ES-I3 (cell line): Measurements from ENCODE around the gene PPFIBP2.
A peak's percentile ranks its signal among the peaks of the same experiment; 100 is the strongest.
"Not testable (repeated sequence)": the region's sequence is repeated elsewhere in the genome, so short reads cannot be mapped to it uniquely, and the experiment has no call there.

Source experiments
- H3K36me3 ChIP-seq: 2 replicates; pipeline ENCODE4 v1.6.1; 2013; ENCODE audit warnings: mild to moderate bottlenecking, low read length, control low read depth, moderate library complexity; ENCODE audit not compliant: insufficient read depth
- H3K4me1 ChIP-seq: 2 replicates; pipeline ENCODE4 v1.6.1; 2013; ENCODE audit warnings: mild to moderate bottlenecking, control low read depth, low read length; ENCODE audit not compliant: insufficient read depth
- H3K9ac ChIP-seq: 2 replicates; pipeline ENCODE4 v1.6.1; 2013; ENCODE audit warnings: low read depth, mild to moderate bottlenecking, low read length, moderate library complexity
- H3K9me3 ChIP-seq: 2 replicates; pipeline ENCODE4 v1.6.1; 2013; ENCODE audit warnings: mild to moderate bottlenecking, low read length, moderate library complexity; ENCODE audit not compliant: control insufficient read depth, insufficient read depth

The PPFIBP2 gene

GRCh38 chr11:7512525-7513233 is 1.1 kb upstream of the PPFIBP2 start:
- H3K9ac ChIP-seq: peak overlapping the region; percentile 94; the same call in 1 of the 2 replicates
- peaks cover 9% of the 10 kb centered on the region; the same call in 1 of the 2 replicates for H3K4me1 ChIP-seq
- H3K9me3 ChIP-seq: no peaks in the 10 kb centered on the region
- no peaks in the 10 kb centered on the region for H3K36me3 ChIP-seq

- Histone ChIP-seq H3K9ac (peak overlapping the region; percentile 94), H3K36me3 (no peaks in the 10 kb centered on the region), H3K9me3 (no peaks in the 10 kb centered on the region), H3K4me1 (peaks cover 9% of the 10 kb centered on the region; the same call in 1 of the 2 replicates)
Measured at GRCh38 chr11:7514099-7514591, 346 bp downstream of the PPFIBP2 start.

GRCh38 chr11:7515447-7515886 is 1.7 kb downstream of the PPFIBP2 start:
- no peaks in the 10 kb centered on the region for H3K36me3 ChIP-seq
- H3K9ac ChIP-seq: no peak overlapping the region
- peaks cover 9% of the 10 kb centered on the region; the same call in 1 of the 2 replicates for H3K4me1 ChIP-seq
- H3K9me3 ChIP-seq: no peaks in the 10 kb centered on the region

DNA sequence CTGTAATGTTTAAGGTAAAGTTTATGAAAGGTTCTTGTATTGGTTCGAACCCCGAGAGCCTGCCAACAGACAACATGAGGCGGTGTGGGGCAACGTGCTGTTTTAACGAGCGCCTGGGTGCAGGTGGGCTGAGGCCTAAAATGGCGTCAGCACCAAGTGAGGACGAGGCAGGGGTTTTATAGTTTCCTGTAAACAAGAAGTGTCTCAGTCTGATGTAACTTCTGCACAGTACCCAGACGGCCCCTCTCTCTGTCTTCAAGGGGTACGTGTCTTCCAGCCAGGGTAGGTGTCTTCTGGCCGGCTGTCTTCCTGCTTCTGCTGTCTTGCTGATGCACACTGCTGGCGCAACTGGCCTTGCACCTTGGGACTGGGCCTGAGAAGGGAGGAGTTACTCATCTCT is 2.7 kb downstream of the PPFIBP2 start:
- Histone ChIP-seq H3K36me3 (no peaks in the 10 kb centered on the region), H3K9ac (no peak overlapping the region), H3K9me3 (no peaks in the 10 kb centered on the region), H3K4me1 (peaks cover 9% of the 10 kb centered on the region; the same call in 1 of the 2 replicates)

- H3K9me3 ChIP-seq, H3K4me1 ChIP-seq, H3K36me3 ChIP-seq, H3K9ac ChIP-seq: not testable (repeated sequence)
Measured at GRCh38 chr11:7517743-7518142, 3.9 kb downstream of the PPFIBP2 start.

- Histone ChIP-seq H3K36me3 (no peaks in the 10 kb centered on the region), H3K4me1 (no peaks in the 10 kb centered on the region), H3K9ac (no peak overlapping the region), H3K9me3 (no peaks in the 10 kb centered on the region)
Measured at GRCh38 chr11:7518811-7519562, 5.2 kb downstream of the PPFIBP2 start.

GRCh38 chr11:7520011-7520942 is 6.5 kb downstream of the PPFIBP2 start:
- no peak overlapping the region for H3K9ac ChIP-seq
- no peaks in the 10 kb centered on the region for H3K9me3 ChIP-seq
- H3K4me1 ChIP-seq: no peaks in the 10 kb centered on the region
- H3K36me3 ChIP-seq: no peaks in the 10 kb centered on the region

GRCh38 chr11:7520981-7521487 is 7.2 kb downstream of the PPFIBP2 start:
- Histone ChIP-seq H3K9ac (no peak overlapping the region), H3K36me3 (no peaks in the 10 kb centered on the region), H3K4me1 (no peaks in the 10 kb centered on the region)

DNA sequence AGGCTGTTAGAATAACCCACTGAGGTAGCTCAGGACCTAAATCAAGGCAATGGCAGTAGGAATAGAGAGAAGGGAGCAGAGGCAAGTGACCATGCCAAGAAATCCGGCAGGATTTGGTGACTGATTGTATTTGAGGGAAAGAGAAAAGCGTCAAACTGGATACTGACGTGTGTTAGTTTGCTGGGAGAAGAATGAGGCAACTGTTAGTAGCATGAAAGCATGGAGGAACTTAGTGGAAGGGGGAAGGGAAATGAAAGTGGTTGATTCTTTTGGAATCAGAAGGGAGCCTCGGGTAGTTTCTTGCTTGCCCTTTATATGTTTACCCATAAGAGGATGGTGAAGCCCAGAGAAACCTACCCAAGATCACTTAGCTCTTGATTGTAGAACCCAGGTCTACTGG is 8.3 kb downstream of the PPFIBP2 start:
- Histone ChIP-seq H3K36me3 (no peaks in the 10 kb centered on the region), H3K4me1 (no peaks in the 10 kb centered on the region), H3K9ac (no peak overlapping the region), H3K9me3 (no peaks in the 10 kb centered on the region)

More at GRCh38 chr11:7520981-7521487, 7.2 kb downstream of the PPFIBP2 start:
- no peaks in the 10 kb centered on the region for H3K9me3 ChIP-seq

DNA sequence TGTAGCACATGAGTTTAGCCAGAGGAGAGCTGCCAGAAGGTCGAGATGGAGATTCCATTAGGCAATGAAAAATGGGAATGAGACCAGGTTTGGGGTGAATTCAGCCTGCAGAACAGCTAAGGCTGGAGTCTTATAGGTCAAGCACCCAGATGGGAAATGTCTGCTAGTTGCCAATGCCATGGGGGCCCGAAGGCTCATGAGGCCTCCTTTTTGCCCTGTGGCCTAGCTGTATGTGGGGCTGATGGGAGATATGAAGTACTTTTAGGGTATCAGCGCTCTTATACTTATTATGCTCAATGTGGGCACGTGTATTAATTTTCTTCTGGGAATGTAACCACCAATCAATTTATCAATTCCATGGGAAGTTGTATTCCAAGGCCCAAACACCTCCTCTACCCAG is 8.7 kb downstream of the PPFIBP2 start:
- H3K36me3 ChIP-seq: no peaks in the 10 kb centered on the region
- no peak overlapping the region for H3K9ac ChIP-seq
- no peaks in the 10 kb centered on the region for H3K9me3 ChIP-seq
- no peaks in the 10 kb centered on the region for H3K4me1 ChIP-seq

DNA sequence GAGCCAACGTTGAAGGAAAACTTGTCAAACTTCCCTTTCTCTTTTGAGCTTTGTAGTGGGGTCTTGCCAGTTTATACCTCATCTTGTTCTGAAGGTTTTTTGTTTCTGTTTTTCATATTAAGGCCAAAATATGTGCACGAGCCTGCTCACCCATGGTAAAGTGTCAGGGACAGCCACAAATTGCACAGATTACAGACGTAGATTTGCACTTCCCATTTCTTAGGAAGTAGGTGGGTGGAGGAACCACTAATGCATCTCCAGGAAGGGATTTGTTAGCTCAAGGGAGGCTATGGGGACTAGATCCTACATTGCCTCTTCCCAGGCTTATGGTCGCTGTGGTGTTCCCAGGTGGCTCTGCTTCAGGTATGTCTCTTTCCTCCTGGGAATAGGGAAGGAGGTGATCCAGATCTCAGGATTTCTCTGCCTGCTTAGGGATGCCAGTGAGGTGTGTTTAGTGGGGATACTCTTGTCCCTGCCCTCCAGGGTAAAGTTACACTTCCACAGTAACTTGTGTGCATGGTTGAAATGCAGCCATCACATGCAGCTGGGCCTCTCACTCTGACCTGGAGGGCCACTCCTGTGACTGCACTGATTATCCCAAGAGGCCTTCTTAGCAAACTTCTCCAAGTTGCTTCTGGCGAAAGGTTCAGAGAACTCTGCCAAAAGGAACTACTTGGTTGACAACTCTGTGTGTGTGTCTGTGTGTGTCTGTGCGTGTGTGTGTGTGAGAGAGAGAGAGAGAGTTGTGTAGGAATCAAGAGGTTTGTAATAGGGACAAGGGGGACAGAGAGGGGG is 9.8 kb downstream of the PPFIBP2 start:
- H3K36me3 ChIP-seq: no peaks in the 10 kb centered on the region
- H3K9ac ChIP-seq: no peak overlapping the region
- no peaks in the 10 kb centered on the region for H3K4me1 ChIP-seq
- no peaks in the 10 kb centered on the region for H3K9me3 ChIP-seq

GRCh38 chr11:7524462-7525235 is 10.8 kb downstream of the PPFIBP2 start:
- H3K36me3 ChIP-seq: no peaks in the 10 kb centered on the region
- no peak overlapping the region for H3K9ac ChIP-seq
- no peaks in the 10 kb centered on the region for H3K4me1 ChIP-seq
- no peaks in the 10 kb centered on the region for H3K9me3 ChIP-seq

DNA sequence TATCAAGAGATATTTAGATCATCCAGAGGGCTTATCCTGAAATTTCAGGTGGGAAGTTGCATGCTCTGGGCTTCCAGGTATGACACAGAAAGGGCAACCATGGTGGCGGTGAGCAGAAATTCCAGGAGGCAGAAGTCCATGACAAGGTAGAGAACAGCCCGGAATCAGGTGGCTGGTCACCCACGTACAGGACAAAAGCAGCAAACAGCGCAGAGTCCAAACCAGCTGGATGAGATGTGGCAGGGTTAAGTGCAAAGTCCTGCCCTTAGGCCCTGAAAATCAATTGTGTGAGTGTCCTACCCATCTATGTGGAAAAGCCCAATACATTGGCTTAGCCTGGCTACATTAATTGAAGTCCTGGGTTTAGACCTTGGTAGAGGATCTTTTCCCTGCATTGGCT is 11.6 kb downstream of the PPFIBP2 start:
- Histone ChIP-seq H3K9ac (no peak overlapping the region), H3K9me3 (no peaks in the 10 kb centered on the region), H3K36me3 (no peaks in the 10 kb centered on the region), H3K4me1 (no peaks in the 10 kb centered on the region)
